Measurements from ENCODE around the gene SLC12A7.

The SLC12A7 gene

GRCh38 chr5:1054018-1054798, 57.7 kb downstream of the SLC12A7 start:
- no peak for DNase-seq

GRCh38 chr5:1053391-1054017, 58.4 kb downstream of the SLC12A7 start:
- DNase-seq: no peak

- no peak for DNase-seq
These were observed 59.0 kb downstream of the SLC12A7 start for GRCh38 chr5:1052641-1053390.

- no peak for DNase-seq
These were observed 59.8 kb downstream of the SLC12A7 start for GRCh38 chr5:1052076-1052475.

GRCh38 chr5:1051366-1051720, 60.5 kb downstream of the SLC12A7 start:
- DNase-seq: no peak

GRCh38 chr5:1050423-1051365, 61.2 kb downstream of the SLC12A7 start:
- DNase-seq: no peak

- DNase-seq: no peak
These were observed 62.7 kb downstream of the SLC12A7 start for GRCh38 chr5:1048861-1049838.

- DNase-seq: no peak
These were observed 63.6 kb downstream of the SLC12A7 start for GRCh38 chr5:1048162-1048721.

- no peak for DNase-seq
These were observed 64.4 kb downstream of the SLC12A7 start for GRCh38 chr5:1047332-1047965.

- DNase-seq: no peak
These were observed 65.8 kb downstream of the SLC12A7 start for GRCh38 chr5:1045960-1046560.

- DNase-seq: no peak
These were observed 67.7 kb downstream of the SLC12A7 start for GRCh38 chr5:1044117-1044516.

GRCh38 chr5:1043327-1043726, 68.5 kb downstream of the SLC12A7 start:
- DNase-seq: no peak

- DNase-seq: no peak
These were observed 69.2 kb downstream of the SLC12A7 start for GRCh38 chr5:1042626-1043025.

- DNase-seq: no peak
These were observed 70.4 kb downstream of the SLC12A7 start for GRCh38 chr5:1041225-1042143.

- DNase-seq: no peak
These were observed 71.3 kb downstream of the SLC12A7 start for GRCh38 chr5:1040571-1040970.

- no peak for DNase-seq
These were observed 72.1 kb downstream of the SLC12A7 start for GRCh38 chr5:1039706-1040260.

GRCh38 chr5:1039210-1039548, 72.7 kb downstream of the SLC12A7 start:
- no peak for DNase-seq
